Tibial nerve (tissue), 4 donors: Measurements from ENCODE around the gene ZP1.

Experiments used
- EP300 ChIP-seq, 2 donors: sonication (generic); formaldehyde crosslinking; IDR thresholded peaks; one replicate each; pipeline ENCODE4 v1.6.1; 2017; ENCODE audit warnings: antibody characterized with exemption in 2 of 2, mild to moderate bottlenecking in 1 of 2
- POLR2A ChIP-seq, 2 donors: fragments of 450-650 bp; IDR thresholded peaks; one replicate each; pipeline ENCODE4 v1.6.1; 2017; ENCODE audit warnings: antibody characterized with exemption in 2 of 2, mild to moderate bottlenecking in 2 of 2, moderate library complexity in 2 of 2
- TF ChIP-seq, protein P1 (sequence below), 5 experiments: fragments of 200-600 bp in 3 of 5; fragments of 450-650 bp in 2 of 5; sonication (generic) in 3 of 5; IDR thresholded peaks; one replicate each; pipeline ENCODE4 v1.5.1; 2016 to 2019; ENCODE audit warnings: antibody characterized with exemption in 5 of 5, mild to moderate bottlenecking in 3 of 5, moderate library complexity in 2 of 5

DNA sequence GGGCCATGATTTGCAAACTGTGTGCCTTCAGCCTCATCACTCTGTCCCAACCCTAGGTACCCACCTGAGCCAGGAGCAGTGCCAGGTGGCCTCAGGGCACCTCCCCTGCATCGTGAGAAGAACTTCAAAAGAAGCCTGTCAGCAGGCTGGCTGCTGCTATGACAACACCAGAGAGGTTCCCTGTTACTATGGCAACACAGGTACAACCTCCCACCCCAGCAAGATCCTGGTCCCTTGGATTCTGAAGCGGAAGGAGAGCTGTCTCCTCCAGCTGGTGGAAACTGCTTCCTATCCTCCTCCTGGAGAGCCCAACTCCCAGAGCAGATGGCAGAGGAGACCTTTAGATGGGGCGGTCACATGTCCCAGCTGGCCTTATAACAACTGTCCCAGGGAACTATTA lies 2.9 kb downstream of the ZP1 start:
- TF ChIP-seq, protein P1, sequence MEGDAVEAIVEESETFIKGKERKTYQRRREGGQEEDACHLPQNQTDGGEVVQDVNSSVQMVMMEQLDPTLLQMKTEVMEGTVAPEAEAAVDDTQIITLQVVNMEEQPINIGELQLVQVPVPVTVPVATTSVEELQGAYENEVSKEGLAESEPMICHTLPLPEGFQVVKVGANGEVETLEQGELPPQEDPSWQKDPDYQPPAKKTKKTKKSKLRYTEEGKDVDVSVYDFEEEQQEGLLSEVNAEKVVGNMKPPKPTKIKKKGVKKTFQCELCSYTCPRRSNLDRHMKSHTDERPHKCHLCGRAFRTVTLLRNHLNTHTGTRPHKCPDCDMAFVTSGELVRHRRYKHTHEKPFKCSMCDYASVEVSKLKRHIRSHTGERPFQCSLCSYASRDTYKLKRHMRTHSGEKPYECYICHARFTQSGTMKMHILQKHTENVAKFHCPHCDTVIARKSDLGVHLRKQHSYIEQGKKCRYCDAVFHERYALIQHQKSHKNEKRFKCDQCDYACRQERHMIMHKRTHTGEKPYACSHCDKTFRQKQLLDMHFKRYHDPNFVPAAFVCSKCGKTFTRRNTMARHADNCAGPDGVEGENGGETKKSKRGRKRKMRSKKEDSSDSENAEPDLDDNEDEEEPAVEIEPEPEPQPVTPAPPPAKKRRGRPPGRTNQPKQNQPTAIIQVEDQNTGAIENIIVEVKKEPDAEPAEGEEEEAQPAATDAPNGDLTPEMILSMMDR (IDR thresholded peaks at IDR 0.05): no peak
- no peak for TF ChIP-seq POLR2A (IDR thresholded peaks at IDR 0.05)
- no peak for TF ChIP-seq EP300 (IDR thresholded peaks at IDR 0.05)
